Measurements from ENCODE around the gene KIF27.
"Not testable (repeated sequence)": the region's sequence is repeated elsewhere in the genome, so short reads cannot be mapped to it uniquely, and the experiment has no call there.

The KIF27 gene

GRCh38 chr9:83932851-83933250, 11.6 kb upstream of the KIF27 start:
- DNase-seq: no peak

GRCh38 chr9:83932011-83932410, 10.8 kb upstream of the KIF27 start:
- DNase-seq: no peak

GRCh38 chr9:83930881-83931280, 9.6 kb upstream of the KIF27 start:
- no peak for DNase-seq

GRCh38 chr9:83927591-83927990, 6.4 kb upstream of the KIF27 start:
- DNase-seq: no peak

- no peak for DNase-seq
Measured at GRCh38 chr9:83920469-83920926, 734 bp downstream of the KIF27 start.

- DNase-seq: no peak
Measured at GRCh38 chr9:83919111-83919510, 2.1 kb downstream of the KIF27 start.

GRCh38 chr9:83912194-83912593, 9.0 kb downstream of the KIF27 start:
- not testable (repeated sequence) for DNase-seq

- DNase-seq: no peak
Measured at GRCh38 chr9:83906144-83906543, 15.1 kb downstream of the KIF27 start.

- DNase-seq: not testable (repeated sequence)
Measured at GRCh38 chr9:83900615-83901014, 20.6 kb downstream of the KIF27 start.

GRCh38 chr9:83894301-83894700, 26.9 kb downstream of the KIF27 start:
- DNase-seq: not testable (repeated sequence)

GRCh38 chr9:83886498-83886897, 34.7 kb downstream of the KIF27 start:
- not testable (repeated sequence) for DNase-seq

- DNase-seq: not testable (repeated sequence)
Measured at GRCh38 chr9:83885559-83886240, 35.5 kb downstream of the KIF27 start.

- DNase-seq: not testable (repeated sequence)
Measured at GRCh38 chr9:83881687-83882408, 39.4 kb downstream of the KIF27 start.

GRCh38 chr9:83875559-83875958, 45.7 kb downstream of the KIF27 start:
- not testable (repeated sequence) for DNase-seq

GRCh38 chr9:83849895-83850294, 71.3 kb downstream of the KIF27 start:
- not testable (repeated sequence) for DNase-seq

GRCh38 chr9:83837070-83837643, 84.1 kb downstream of the KIF27 start:
- not testable (repeated sequence) for DNase-seq

GRCh38 chr9:83830426-83831071, 90.7 kb downstream of the KIF27 start:
- not testable (repeated sequence) for DNase-seq

- not testable (repeated sequence) for DNase-seq
Measured at GRCh38 chr9:83824986-83825623, 96.1 kb downstream of the KIF27 start.

- peak; percentile 75 for DNase-seq
Measured at GRCh38 chr9:83817356-83818278, 103.6 kb downstream of the KIF27 start, which contains the start of gene GKAP1. Gene GKAP1 (minus strand): TSS chr9:83817769. CDS start chr9:83806517, 11,252 bp downstream.

GRCh38 chr9:83817011-83817355, 104.2 kb downstream of the KIF27 start:
- DNase-seq: not testable (repeated sequence)

- DNase-seq: not testable (repeated sequence)
Measured at GRCh38 chr9:83815120-83815519, 106.1 kb downstream of the KIF27 start.

GRCh38 chr9:83809213-83809612, 112.0 kb downstream of the KIF27 start:
- DNase-seq: not testable (repeated sequence)
